Erythroblast (primary cell): Measurements from ENCODE around the gene FGF14.

ENCODE experiments used
- GATA1 ChIP-seq: IDR thresholded peaks from 2 replicates; pipeline ENCODE4 v1.6.1; 2011; ENCODE audit warnings: low read depth, mild to moderate bottlenecking, control low read depth, low read length, moderate library complexity
- POLR2A ChIP-seq: IDR thresholded peaks from 2 replicates; pipeline ENCODE4 v1.6.1; 2011; ENCODE audit warnings: mild to moderate bottlenecking, low read length

DNA sequence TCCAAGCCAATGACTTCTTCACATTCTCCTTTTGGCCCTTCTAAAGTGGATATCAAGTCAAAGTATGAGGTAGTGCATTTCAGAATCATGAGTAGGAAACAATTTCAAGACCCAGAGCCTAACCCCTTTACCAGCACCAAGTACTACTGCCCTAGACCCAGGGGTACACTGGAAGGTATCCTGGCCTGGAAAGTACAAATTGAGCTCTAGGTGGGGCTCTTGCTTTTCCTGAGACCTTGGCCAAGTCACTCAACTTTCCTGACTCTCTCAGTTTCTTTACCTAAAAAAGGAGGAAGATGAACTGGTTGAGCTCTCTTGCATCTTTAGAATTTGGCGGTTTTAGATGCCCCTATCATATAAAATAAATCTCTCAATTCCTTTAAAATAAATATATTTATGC is 204.7 kb downstream of the FGF14 start:
- no peak for TF ChIP-seq POLR2A
- no peak for TF ChIP-seq GATA1
